PC-3 (cell line): ENCODE measurements around the gene HIRA. TPM values are rescaled to one million over a fixed set of nuclear protein-coding genes. Genes with fewer than 3 reads are reported as not detected.

Experiments
- ATAC-seq: fragments of 200-7000 bp; cut with Tn5 transposase; 2 replicates; pipeline ENCODE4 v1.9.1; 2020; ENCODE audit warnings: mild to moderate bottlenecking, moderate library complexity
- BruUV-seq: library from RNA; stranded (reverse); fragments of 400-500 nt; replicated peaks from 2 replicates; lab custom pipeline; 2021; lab: Mats Ljungman, UMichigan
- CTCF ChIA-PET: fragments of 300-600 bp; sonication (Branson Sonifier 250); formaldehyde crosslinking; loops from one replicate; lab custom pipeline; 2022; ENCODE audit warnings: antibody characterized with exemption; lab: Charles Lee
- POLR2A ChIA-PET: fragments of 300-600 bp; sonication (Branson Sonifier 250); formaldehyde crosslinking; loops from one replicate; lab custom pipeline; 2022; ENCODE audit warnings: antibody characterized with exemption; ENCODE audit not compliant: unreplicated experiment; lab: Charles Lee
- DNase-seq: peaks from one replicate; pipeline ENCODE4 v3.0.0-alpha.2; 2015
- H2AFZ ChIP-seq: fragments of 300-600 bp; sonication (generic); 2 replicates; pipeline ENCODE4 v1.6.0; 2016; ENCODE audit warnings: antibody characterized with exemption, low read length
- H3F3A ChIP-seq: fragments of 300-600 bp; sonication (generic); one replicate; pipeline ENCODE4 v1.6.0; 2017; ENCODE audit warnings: antibody characterized with exemption, low read length, control low read depth, mild to moderate bottlenecking; ENCODE audit not compliant: unreplicated experiment
- H3K27ac ChIP-seq: fragments of 300-600 bp; sonication (generic); 2 replicates; pipeline ENCODE4 v1.5.1; 2016; ENCODE audit warnings: mild to moderate bottlenecking, low read length
- H3K27me3 ChIP-seq: fragments of 300-600 bp; sonication (generic); 2 replicates; pipeline ENCODE4 v1.6.1; 2016; ENCODE audit warnings: low read length, mixed read lengths
- H3K36me3 ChIP-seq: fragments of 300-600 bp; sonication (generic); 2 replicates; pipeline ENCODE4 v1.6.1; 2016; ENCODE audit warnings: low read depth, mixed run types, low read length, mixed read lengths
- H3K4me1 ChIP-seq: fragments of 300-600 bp; sonication (generic); 2 replicates; pipeline ENCODE4 v1.5.1; 2016; ENCODE audit warnings: low read length; ENCODE audit not compliant: insufficient read depth
- H3K4me2 ChIP-seq: fragments of 300-600 bp; sonication (generic); 2 replicates; pipeline ENCODE4 v1.6.0; 2016; ENCODE audit warnings: low read length
- H3K4me3 ChIP-seq: fragments of 300-600 bp; sonication (generic); 2 replicates; pipeline ENCODE4 v1.5.1; 2016; ENCODE audit warnings: mild to moderate bottlenecking, low read length, mixed read lengths
- H3K79me2 ChIP-seq: fragments of 300-600 bp; sonication (generic); 2 replicates; pipeline ENCODE4 v1.6.1; 2017; ENCODE audit warnings: low read length, mixed read lengths
- H3K9ac ChIP-seq: fragments of 300-600 bp; sonication (generic); 2 replicates; pipeline ENCODE4 v1.6.0; 2016; ENCODE audit warnings: mild to moderate bottlenecking, low read length
- H3K9me2 ChIP-seq: fragments of 300-600 bp; sonication (generic); replicated peaks from 2 replicates; pipeline ENCODE4 v1.6.1; 2016; ENCODE audit warnings: mixed run types, low read length, mixed read lengths
- H3K9me3 ChIP-seq: fragments of 300-600 bp; sonication (generic); 2 replicates; pipeline ENCODE4 v1.6.1; 2016; ENCODE audit warnings: low read length, mixed read lengths
- H4K20me1 ChIP-seq: fragments of 300-600 bp; sonication (generic); 2 replicates; pipeline ENCODE4 v1.6.1; 2016; ENCODE audit warnings: low read length, mixed read lengths
- EZH2 ChIP-seq: fragments of 300-600 bp; sonication (generic); IDR thresholded peaks from one replicate; pipeline ENCODE4 v1.6.1; 2017; ENCODE audit warnings: antibody characterized with exemption, mild to moderate bottlenecking, low read length; ENCODE audit not compliant: unreplicated experiment
- EZH2phosphoT487 ChIP-seq: fragments of 300-600 bp; sonication (generic); IDR thresholded peaks from 2 replicates; pipeline ENCODE4 v1.6.1; 2018; ENCODE audit warnings: mild to moderate bottlenecking, antibody characterized with exemption, low read length, borderline replicate concordance
- intact Hi-C: fragments of 100-400 bp; cut with micrococcal nuclease; formaldehyde crosslinking; loops from 2 replicates; pipeline ENCODE4 v1.9.0; 2023
- total RNA-seq: library from RNA; depleted of rRNA; stranded (reverse); fragments of >200 nt; gene quantifications from 2 replicates; pipeline ENCODE4 v1.2.3, GENCODE V29; 2014
- TF ChIP-seq, protein P1 (sequence below): fragments of 300-600 bp; sonication (generic); conservative IDR thresholded peaks from 2 replicates; pipeline ENCODE4 v1.5.1; 2017; ENCODE audit warnings: antibody characterized with exemption, low read depth, mild to moderate bottlenecking, low read length

Gene HIRA
- total RNA-seq, 1 experiment from 2014 or later = 12.4 TPM

DNA sequence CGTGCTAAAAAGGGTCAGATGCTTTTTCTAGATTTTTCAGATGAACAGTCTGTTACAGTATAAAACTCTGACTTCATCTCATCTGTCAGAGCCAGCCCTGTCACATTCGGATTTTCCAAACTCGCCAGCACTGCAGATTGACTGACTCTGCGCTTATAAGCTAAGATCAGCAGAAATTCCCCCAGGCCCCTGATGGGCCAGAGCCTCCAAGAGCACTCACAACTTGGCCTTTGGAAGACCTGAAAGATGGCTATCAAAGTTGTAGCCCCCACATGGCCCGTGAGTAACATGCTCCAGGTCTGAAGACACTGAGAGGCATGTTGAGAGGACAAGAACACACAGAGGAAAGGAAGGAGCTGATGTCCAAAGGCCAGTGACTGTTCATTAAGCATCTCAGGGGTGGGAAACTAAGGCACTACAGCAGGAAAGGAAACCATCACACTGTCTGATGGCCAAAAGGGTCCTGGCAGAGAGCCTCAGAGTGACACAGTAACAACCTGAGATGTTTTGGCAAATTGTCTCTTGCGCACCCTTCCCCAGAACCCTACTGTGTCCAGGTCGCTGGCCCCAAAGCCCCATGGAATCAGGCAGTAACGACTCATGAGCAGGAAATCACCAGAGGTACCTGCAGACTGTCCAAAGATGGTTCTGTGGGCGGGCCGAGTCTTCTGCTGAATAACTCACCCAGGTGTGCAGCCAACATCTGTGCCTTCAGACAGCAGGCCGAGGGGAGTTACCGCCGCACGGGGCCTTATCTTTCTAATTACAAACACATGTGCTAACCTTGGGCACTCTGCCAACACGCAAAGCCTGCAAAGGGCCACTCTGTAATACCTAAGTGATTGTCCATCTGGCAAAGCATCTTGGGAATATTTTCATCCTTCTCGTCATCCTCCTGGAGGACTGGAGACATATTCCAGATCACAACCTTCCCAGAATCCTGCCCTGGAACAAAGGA is 23.6 kb downstream of the HIRA start:
- Histone ChIP-seq H3K4me3 (no peak overlapping the region), H3K27me3 (no peaks in the 10 kb centered on the region), H3K4me1 (no peaks in the 10 kb centered on the region), H3K27ac (no peak overlapping the region), H3F3A (no peaks in the 10 kb centered on the region), H3K9me3 (no peaks in the 10 kb centered on the region), H3K9ac (no peak overlapping the region), H3K79me2 (peaks cover 23% of the 10 kb centered on the region), H3K4me2 (no peak overlapping the region), H2AFZ (no peak overlapping the region), H4K20me1 (0 out of 2 replicates have a peak, but pooled peaks cover 3% of the 10 kb centered on the region), H3K36me3 (peaks cover 20% of the 10 kb centered on the region; the same call in 1 of the 2 replicates), H3K9me2 (no peaks in the 10 kb centered on the region)
- TF ChIP-seq EZH2phosphoT487 (no peak), EZH2 (no peak)
- TF ChIP-seq, protein P1, sequence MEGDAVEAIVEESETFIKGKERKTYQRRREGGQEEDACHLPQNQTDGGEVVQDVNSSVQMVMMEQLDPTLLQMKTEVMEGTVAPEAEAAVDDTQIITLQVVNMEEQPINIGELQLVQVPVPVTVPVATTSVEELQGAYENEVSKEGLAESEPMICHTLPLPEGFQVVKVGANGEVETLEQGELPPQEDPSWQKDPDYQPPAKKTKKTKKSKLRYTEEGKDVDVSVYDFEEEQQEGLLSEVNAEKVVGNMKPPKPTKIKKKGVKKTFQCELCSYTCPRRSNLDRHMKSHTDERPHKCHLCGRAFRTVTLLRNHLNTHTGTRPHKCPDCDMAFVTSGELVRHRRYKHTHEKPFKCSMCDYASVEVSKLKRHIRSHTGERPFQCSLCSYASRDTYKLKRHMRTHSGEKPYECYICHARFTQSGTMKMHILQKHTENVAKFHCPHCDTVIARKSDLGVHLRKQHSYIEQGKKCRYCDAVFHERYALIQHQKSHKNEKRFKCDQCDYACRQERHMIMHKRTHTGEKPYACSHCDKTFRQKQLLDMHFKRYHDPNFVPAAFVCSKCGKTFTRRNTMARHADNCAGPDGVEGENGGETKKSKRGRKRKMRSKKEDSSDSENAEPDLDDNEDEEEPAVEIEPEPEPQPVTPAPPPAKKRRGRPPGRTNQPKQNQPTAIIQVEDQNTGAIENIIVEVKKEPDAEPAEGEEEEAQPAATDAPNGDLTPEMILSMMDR = no peak
- ATAC-seq = no peak
- CTCF ChIA-PET = no interaction called here
- intact Hi-C loops = no loop called here
- BruUV-seq = no TSS peak
- POLR2A ChIA-PET = no interaction called here
- no peak for DNase-seq

DNA sequence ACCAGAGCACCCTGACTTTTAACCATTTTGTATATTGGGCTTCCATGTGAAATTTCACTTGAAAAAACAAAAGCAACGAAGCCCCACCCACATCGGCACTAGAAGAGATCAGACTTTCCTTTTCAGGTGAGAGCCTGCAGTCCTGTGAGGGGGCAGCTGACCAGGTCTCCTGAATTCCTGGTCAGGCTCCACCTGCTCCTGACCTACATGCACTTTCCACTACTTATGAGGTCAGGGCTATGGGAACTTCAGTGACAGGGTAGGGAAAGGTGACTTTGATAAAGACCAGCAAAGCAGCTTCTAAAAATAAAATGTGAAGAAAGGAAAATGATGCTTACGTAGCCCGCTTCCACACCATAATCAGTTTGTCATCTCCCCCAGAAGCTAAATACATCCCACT is 24.7 kb downstream of the HIRA start:
- intact Hi-C loops = no loop called here
- POLR2A ChIA-PET = no interaction called here
- Histone ChIP-seq H4K20me1 (0 out of 2 replicates have a peak, but pooled peaks cover 3% of the 10 kb centered on the region), H3K4me3 (no peak overlapping the region), H3K36me3 (peaks cover 20% of the 10 kb centered on the region; the same call in 1 of the 2 replicates), H3K79me2 (peaks cover 12% of the 10 kb centered on the region), H3K4me2 (no peak overlapping the region), H3K9ac (no peak overlapping the region), H3K4me1 (no peaks in the 10 kb centered on the region), H3F3A (no peaks in the 10 kb centered on the region), H3K27me3 (no peaks in the 10 kb centered on the region), H3K9me2 (no peaks in the 10 kb centered on the region), H3K27ac (no peak overlapping the region), H2AFZ (no peak overlapping the region), H3K9me3 (no peaks in the 10 kb centered on the region)
- TF ChIP-seq EZH2phosphoT487 (no peak), EZH2 (no peak)
- TF ChIP-seq, protein P1 = no peak
- no peak for DNase-seq
- BruUV-seq = no TSS peak
- ATAC-seq = no peak
- CTCF ChIA-PET = no interaction called here
